ENCODE measurements around the gene PUM2. TPM values are rescaled to one million over a fixed set of nuclear protein-coding genes. Genes with fewer than 3 reads are reported as not detected.
"Not testable (repeated sequence)": the region's sequence is repeated elsewhere in the genome, so short reads cannot be mapped to it uniquely, and the experiment has no call there.

The PUM2 gene
- total RNA-seq, 1 experiment from 2014 or later = 104 TPM

DNA sequence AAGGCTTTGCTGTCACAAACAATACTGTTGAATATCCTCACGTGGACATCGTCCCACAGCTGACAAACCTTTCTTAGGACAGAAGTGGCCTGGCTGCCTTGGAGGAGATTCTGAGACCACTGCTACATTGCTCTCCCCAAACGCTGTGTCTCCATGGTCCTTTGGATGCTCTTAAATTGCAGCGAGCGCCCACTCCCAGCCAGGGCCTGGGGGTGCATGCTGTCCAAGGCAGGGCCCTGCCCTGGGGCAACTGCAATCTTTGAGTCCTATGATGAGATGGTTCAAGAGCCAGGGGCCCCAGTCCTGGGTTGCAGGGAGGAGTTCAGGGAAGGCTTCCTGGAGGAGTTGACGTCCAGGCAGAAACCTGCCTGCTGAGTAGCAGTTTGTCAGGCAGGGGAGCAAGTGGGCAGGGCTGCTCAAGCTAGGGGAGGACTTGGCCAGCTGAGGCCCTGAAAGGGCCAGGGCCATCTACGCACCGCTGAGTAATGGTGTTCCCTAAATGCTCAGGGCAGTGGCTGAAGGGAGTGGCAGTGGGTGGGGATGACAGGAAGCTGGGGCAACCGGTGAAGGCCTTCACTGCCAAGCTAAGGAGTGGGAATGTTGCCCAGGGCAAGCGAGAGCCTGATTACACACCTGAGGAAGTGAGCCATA lies 114.9 kb downstream of the PUM2 start:
- CTCF ChIA-PET = no interaction called here
- Mint-ChIP-seq H3K36me3 (no peaks in the 10 kb centered on the region), H3K27me3 (ENCODE audit: low read depth) (no peaks in the 10 kb centered on the region), H3K4me1 (peaks cover 20% of the 10 kb centered on the region), H3K9me3 (peaks cover 11% of the 10 kb centered on the region), H3K4me3 (no peak overlapping the region), H3K27ac (no peak overlapping the region)
- POLR2A ChIA-PET = interaction anchor here (0.6 kb wide), 1 partner anchor 17 kb away, joined by 3 read pairs; no protein-coding TSS in a partner anchor
- ATAC-seq (no peak), DNase-seq (ENCODE audit: low spot score) (no peak)
- TF ChIP-seq CREB1 (CRISPR knock-in tag; IDR thresholded peaks at IDR 0.05) (no peak), ZNF423 (CRISPR knock-in tag; IDR thresholded peaks at IDR 0.05) (no peak), SP1 (CRISPR knock-in tag; conservative IDR thresholded peaks at IDR 0.05) (no peak), ZNF263 (CRISPR knock-in tag; IDR thresholded peaks at IDR 0.05; ENCODE audit: low read depth) (no peak), IRF2 (CRISPR knock-in tag; IDR thresholded peaks at IDR 0.05; ENCODE audit: borderline replicate concordance, low read depth) (no peak), ZNF317 (CRISPR knock-in tag; IDR thresholded peaks at IDR 0.05; ENCODE audit: borderline replicate concordance, low read depth) (no peak), SMAD3 (CRISPR knock-in tag; IDR thresholded peaks at IDR 0.05; ENCODE audit: borderline replicate concordance) (no peak), NR1H2 (CRISPR knock-in tag; IDR thresholded peaks at IDR 0.05) (no peak), ZNF671 (CRISPR knock-in tag; IDR thresholded peaks at IDR 0.05) (no peak)
- TF ChIP-seq, protein P1, sequence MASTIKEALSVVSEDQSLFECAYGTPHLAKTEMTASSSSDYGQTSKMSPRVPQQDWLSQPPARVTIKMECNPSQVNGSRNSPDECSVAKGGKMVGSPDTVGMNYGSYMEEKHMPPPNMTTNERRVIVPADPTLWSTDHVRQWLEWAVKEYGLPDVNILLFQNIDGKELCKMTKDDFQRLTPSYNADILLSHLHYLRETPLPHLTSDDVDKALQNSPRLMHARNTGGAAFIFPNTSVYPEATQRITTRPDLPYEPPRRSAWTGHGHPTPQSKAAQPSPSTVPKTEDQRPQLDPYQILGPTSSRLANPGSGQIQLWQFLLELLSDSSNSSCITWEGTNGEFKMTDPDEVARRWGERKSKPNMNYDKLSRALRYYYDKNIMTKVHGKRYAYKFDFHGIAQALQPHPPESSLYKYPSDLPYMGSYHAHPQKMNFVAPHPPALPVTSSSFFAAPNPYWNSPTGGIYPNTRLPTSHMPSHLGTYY (CRISPR knock-in tag; IDR thresholded peaks at IDR 0.05) = no peak
- TF ChIP-seq, protein P2, sequence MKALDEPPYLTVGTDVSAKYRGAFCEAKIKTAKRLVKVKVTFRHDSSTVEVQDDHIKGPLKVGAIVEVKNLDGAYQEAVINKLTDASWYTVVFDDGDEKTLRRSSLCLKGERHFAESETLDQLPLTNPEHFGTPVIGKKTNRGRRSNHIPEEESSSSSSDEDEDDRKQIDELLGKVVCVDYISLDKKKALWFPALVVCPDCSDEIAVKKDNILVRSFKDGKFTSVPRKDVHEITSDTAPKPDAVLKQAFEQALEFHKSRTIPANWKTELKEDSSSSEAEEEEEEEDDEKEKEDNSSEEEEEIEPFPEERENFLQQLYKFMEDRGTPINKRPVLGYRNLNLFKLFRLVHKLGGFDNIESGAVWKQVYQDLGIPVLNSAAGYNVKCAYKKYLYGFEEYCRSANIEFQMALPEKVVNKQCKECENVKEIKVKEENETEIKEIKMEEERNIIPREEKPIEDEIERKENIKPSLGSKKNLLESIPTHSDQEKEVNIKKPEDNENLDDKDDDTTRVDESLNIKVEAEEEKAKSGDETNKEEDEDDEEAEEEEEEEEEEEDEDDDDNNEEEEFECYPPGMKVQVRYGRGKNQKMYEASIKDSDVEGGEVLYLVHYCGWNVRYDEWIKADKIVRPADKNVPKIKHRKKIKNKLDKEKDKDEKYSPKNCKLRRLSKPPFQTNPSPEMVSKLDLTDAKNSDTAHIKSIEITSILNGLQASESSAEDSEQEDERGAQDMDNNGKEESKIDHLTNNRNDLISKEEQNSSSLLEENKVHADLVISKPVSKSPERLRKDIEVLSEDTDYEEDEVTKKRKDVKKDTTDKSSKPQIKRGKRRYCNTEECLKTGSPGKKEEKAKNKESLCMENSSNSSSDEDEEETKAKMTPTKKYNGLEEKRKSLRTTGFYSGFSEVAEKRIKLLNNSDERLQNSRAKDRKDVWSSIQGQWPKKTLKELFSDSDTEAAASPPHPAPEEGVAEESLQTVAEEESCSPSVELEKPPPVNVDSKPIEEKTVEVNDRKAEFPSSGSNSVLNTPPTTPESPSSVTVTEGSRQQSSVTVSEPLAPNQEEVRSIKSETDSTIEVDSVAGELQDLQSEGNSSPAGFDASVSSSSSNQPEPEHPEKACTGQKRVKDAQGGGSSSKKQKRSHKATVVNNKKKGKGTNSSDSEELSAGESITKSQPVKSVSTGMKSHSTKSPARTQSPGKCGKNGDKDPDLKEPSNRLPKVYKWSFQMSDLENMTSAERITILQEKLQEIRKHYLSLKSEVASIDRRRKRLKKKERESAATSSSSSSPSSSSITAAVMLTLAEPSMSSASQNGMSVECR (CRISPR knock-in tag; IDR thresholded peaks at IDR 0.05; ENCODE audit: borderline replicate concordance) = no peak

DNA sequence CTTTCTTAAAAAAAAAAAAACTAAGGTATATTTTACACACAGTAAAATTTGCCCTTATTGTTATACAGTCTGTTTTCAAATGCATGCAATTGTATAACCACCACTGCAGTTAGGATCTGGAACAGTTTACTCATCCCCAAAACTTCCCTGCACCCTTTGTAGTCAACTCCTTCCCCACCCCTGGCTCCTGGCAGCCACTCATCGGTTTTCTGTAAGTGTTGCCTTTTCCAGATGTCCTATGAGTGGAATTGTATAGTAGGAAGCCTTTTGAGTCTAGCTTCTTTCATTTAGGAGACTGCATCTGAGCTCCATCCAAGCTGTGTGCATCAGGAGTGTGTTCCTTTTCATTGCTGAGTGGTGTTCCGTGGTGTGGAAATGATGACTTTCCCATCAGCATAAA lies 116.0 kb downstream of the PUM2 start:
- H3K4me3 Mint-ChIP-seq; ATAC-seq; H3K27ac Mint-ChIP-seq; H3K27me3 Mint-ChIP-seq (ENCODE audit: low read depth); H3K36me3 Mint-ChIP-seq; DNase-seq (ENCODE audit: low spot score): not testable (repeated sequence)
- peaks cover 14% of the 10 kb centered on the region for H3K9me3 Mint-ChIP-seq
- ChIA-PET POLR2A (interaction anchor here (1.2 kb wide), 1 partner anchor 9 kb away, joined by 4 read pairs; no protein-coding TSS in a partner anchor), CTCF (interaction anchor here (3.8 kb wide), 1 partner anchor 7 kb away, joined by 48 read pairs; no protein-coding TSS in a partner anchor)
- peaks cover 20% of the 10 kb centered on the region for H3K4me1 Mint-ChIP-seq

DNA sequence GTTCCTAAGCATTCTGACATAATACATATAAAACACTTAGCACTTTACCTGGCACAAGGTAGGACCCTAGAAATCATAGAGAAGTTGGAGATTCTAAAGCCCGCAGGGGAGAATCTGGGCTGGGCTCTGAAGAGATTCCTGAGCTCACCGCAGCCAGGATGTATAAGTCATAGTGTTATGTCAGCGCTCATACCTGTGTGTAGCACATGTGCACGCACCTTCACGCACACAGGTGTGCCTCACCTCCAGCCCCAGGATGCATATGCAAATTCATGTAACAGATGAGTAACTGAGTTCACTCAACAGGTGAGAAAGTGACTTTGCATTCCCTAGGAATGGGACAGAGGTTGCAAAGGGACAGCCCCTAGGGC lies 117.8 kb downstream of the PUM2 start:
- Mint-ChIP-seq H3K27me3 (ENCODE audit: low read depth) (no peaks in the 10 kb centered on the region), H3K4me3 (no peak overlapping the region), H3K9me3 (peaks cover 5% of the 10 kb centered on the region), H3K4me1 (peaks cover 20% of the 10 kb centered on the region), H3K27ac (no peak overlapping the region), H3K36me3 (no peaks in the 10 kb centered on the region)
- TF ChIP-seq, protein P3, sequence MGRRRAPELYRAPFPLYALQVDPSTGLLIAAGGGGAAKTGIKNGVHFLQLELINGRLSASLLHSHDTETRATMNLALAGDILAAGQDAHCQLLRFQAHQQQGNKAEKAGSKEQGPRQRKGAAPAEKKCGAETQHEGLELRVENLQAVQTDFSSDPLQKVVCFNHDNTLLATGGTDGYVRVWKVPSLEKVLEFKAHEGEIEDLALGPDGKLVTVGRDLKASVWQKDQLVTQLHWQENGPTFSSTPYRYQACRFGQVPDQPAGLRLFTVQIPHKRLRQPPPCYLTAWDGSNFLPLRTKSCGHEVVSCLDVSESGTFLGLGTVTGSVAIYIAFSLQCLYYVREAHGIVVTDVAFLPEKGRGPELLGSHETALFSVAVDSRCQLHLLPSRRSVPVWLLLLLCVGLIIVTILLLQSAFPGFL (CRISPR knock-in tag; IDR thresholded peaks at IDR 0.05; ENCODE audit: borderline replicate concordance) = no peak
- TF ChIP-seq EMX1 (CRISPR knock-in tag; IDR thresholded peaks at IDR 0.05) (no peak), JAZF1 (CRISPR knock-in tag; IDR thresholded peaks at IDR 0.05) (no peak), CREM (CRISPR knock-in tag; IDR thresholded peaks at IDR 0.05) (no peak), FOXP1 (CRISPR knock-in tag; IDR thresholded peaks at IDR 0.05; ENCODE audit: borderline replicate concordance) (no peak), KAT7 (CRISPR knock-in tag; IDR thresholded peaks at IDR 0.05; ENCODE audit: borderline replicate concordance) (no peak), PRRX2 (CRISPR knock-in tag; IDR thresholded peaks at IDR 0.05) (no peak), CREB1 (CRISPR knock-in tag; IDR thresholded peaks at IDR 0.05) (no peak)
- TF ChIP-seq, protein P4, sequence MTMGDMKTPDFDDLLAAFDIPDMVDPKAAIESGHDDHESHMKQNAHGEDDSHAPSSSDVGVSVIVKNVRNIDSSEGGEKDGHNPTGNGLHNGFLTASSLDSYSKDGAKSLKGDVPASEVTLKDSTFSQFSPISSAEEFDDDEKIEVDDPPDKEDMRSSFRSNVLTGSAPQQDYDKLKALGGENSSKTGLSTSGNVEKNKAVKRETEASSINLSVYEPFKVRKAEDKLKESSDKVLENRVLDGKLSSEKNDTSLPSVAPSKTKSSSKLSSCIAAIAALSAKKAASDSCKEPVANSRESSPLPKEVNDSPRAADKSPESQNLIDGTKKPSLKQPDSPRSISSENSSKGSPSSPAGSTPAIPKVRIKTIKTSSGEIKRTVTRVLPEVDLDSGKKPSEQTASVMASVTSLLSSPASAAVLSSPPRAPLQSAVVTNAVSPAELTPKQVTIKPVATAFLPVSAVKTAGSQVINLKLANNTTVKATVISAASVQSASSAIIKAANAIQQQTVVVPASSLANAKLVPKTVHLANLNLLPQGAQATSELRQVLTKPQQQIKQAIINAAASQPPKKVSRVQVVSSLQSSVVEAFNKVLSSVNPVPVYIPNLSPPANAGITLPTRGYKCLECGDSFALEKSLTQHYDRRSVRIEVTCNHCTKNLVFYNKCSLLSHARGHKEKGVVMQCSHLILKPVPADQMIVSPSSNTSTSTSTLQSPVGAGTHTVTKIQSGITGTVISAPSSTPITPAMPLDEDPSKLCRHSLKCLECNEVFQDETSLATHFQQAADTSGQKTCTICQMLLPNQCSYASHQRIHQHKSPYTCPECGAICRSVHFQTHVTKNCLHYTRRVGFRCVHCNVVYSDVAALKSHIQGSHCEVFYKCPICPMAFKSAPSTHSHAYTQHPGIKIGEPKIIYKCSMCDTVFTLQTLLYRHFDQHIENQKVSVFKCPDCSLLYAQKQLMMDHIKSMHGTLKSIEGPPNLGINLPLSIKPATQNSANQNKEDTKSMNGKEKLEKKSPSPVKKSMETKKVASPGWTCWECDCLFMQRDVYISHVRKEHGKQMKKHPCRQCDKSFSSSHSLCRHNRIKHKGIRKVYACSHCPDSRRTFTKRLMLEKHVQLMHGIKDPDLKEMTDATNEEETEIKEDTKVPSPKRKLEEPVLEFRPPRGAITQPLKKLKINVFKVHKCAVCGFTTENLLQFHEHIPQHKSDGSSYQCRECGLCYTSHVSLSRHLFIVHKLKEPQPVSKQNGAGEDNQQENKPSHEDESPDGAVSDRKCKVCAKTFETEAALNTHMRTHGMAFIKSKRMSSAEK (CRISPR knock-in tag; IDR thresholded peaks at IDR 0.05; ENCODE audit: borderline replicate concordance) = no peak
- TF ChIP-seq, protein P5, sequence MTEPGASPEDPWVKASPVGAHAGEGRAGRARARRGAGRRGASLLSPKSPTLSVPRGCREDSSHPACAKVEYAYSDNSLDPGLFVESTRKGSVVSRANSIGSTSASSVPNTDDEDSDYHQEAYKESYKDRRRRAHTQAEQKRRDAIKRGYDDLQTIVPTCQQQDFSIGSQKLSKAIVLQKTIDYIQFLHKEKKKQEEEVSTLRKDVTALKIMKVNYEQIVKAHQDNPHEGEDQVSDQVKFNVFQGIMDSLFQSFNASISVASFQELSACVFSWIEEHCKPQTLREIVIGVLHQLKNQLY (CRISPR knock-in tag; IDR thresholded peaks at IDR 0.05) = no peak
- ATAC-seq = no peak
- POLR2A ChIA-PET = no interaction called here
- CTCF ChIA-PET = interaction anchor here (0.6 to 3.8 kb wide), 8 partner anchors 9 to 418 kb away, joined by 3 to 48 read pairs (median 8); partner anchors contain the start of gene HS1BP3
- DNase-seq (ENCODE audit: low spot score) = no peak
